ENCODE data around the gene EEFSEC. TPM values are rescaled to one million over a fixed set of nuclear protein-coding genes. Genes with fewer than 3 reads are reported as not detected.

Gene EEFSEC
- total RNA-seq, 1 donor = 3.0 TPM

DNA sequence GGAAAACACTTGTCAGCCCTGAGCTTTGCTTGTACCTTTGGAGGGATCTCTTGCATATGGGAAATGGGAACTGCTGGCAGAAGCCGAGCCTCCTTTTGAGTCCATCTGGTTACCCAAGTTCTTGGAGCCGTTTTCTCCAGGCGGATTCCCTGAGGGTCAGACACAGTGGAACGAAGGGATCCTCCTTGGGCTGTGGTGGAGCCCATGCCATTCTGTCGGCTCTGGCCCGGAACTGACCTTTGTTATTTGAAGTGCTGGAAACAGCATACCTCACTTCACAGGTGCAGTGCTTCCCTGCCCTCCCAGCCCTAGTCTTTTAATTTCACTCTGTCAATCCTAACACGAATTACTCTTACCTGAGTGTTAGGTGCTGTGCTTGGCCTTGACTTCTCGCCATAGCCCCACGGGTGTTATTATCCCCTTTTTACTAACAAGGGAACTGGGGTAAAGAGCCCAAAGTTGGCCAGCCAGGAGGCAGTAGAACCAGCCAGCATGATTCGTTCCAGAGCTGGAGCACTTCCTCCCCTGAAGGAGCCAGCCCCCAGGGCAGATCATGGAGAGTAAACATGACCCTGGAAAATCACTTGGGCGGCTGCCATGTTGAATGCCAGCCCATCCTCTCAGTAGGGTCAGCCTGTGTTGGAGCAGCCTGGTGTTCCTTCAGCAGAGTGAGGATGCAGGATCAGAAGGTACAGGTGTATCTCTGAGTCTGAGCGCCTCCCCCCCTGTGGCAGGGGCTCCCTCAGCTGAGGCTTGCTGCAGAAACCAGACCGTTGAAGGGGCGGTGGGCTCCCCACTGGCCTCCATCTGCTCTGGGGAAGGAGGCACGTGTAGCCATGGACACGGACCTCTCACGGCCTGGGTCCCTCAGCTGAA, 170.2 kb downstream of the EEFSEC start:
- TF ChIP-seq, protein P1, sequence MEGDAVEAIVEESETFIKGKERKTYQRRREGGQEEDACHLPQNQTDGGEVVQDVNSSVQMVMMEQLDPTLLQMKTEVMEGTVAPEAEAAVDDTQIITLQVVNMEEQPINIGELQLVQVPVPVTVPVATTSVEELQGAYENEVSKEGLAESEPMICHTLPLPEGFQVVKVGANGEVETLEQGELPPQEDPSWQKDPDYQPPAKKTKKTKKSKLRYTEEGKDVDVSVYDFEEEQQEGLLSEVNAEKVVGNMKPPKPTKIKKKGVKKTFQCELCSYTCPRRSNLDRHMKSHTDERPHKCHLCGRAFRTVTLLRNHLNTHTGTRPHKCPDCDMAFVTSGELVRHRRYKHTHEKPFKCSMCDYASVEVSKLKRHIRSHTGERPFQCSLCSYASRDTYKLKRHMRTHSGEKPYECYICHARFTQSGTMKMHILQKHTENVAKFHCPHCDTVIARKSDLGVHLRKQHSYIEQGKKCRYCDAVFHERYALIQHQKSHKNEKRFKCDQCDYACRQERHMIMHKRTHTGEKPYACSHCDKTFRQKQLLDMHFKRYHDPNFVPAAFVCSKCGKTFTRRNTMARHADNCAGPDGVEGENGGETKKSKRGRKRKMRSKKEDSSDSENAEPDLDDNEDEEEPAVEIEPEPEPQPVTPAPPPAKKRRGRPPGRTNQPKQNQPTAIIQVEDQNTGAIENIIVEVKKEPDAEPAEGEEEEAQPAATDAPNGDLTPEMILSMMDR (IDR thresholded peaks at IDR 0.05; ENCODE audit: insufficient read depth, low read depth, low read length) = no peak
- no peak overlapping the region for H3K4me3 ChIP-seq (ENCODE audit: low read depth, low read length)
- DNase-seq (ENCODE audit: low read depth) = no peak

DNA sequence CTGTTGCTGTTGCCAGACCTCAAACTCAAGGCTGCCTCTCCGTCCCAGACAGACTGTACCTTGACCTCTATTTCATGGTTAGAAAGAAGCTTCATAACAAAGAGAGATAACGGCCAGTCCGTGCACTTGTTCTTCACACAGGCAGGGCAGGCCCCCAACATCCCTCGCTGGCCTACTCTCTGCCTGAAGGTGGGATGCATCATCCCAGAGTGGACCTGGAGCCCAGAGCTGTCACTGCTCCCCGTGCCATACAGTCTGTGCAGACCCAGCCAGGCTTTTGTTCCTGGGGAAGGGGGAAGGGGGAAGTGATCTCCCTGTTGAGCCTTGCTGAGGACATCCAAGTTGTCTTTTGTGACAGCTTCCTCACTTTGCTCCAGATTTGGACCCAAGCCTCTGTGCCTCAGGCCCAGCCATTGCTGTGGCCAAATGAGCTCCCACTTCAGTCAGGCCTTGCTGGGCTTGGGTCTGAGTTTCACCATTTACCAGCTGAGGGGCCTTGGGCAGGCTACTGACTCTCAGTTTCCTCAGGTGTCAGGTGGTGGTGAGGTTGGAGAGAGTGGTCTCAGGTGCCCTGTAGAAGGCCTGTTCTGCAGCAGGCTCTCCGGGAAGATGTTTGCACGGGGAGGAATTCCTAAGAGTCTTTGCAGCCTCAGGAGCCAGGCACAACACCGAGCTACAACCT, 171.8 kb downstream of the EEFSEC start:
- no peak for DNase-seq (ENCODE audit: low read depth)
- H3K4me3 ChIP-seq (ENCODE audit: low read depth, low read length) = no peak overlapping the region
- TF ChIP-seq, protein P1 (IDR thresholded peaks at IDR 0.05; ENCODE audit: insufficient read depth, low read depth, low read length) = no peak

DNA sequence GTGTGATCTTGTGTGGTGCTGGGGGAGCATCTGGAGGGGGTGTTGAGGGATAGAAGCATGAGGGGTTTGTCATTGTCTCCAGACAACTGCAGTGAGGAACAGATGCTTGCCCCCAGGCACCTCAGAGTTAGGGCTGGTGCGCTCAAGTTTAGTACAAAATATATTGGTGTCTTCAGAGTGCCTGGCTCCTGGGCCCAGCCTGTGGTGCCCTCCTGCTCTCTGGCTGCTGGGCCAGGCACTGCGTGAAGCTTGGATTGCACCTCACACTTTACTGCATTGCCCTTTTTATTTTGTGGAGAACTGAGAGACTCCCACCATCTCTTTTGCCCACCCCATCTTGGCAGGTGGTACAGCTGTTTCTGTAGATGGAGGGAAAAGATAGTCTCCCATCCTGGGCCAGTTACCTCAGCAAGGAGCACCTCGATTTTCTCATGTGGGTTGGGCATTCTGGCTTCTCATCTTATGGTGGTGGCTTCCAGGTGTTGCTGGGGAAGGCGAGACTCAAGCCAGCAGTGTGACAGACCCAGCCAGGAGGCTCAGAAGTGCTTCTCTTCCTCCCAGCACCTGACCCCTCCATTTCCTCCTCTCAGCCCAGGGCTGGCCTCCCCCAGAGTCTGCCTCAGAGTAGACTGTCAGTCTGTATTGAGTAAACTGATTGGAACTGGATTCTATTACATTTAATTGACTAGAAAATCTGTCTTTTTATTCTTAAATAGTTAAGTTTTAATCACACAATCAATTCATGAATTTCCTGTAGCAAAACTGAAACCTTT, 173.0 kb downstream of the EEFSEC start:
- H3K4me3 ChIP-seq (ENCODE audit: low read depth, low read length) = no peak overlapping the region
- TF ChIP-seq, protein P1 (IDR thresholded peaks at IDR 0.05; ENCODE audit: insufficient read depth, low read depth, low read length) = no peak
- no peak for DNase-seq (ENCODE audit: low read depth)

DNA sequence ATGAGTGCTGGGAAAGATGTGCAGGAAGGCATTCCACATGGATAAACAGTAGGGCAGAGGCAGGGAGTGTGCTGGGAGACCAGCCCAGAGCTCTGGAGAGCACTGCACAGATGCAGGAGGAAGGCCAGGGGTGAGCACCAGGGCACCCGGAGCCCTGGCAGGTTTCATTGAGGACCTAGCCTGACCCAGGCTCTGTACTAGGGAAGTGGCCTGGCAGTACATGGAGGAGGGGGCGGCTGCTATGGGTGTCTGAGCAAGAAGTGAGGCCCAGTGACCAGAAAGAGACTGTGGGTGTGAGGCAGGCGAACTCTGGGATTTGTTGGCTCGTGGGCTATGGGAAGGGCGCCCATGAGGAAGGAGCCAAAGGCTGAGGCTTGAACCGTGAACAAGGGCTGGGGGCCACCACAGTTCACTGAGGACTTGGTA, 174.3 kb downstream of the EEFSEC start:
- TF ChIP-seq, protein P1 (IDR thresholded peaks at IDR 0.05; ENCODE audit: insufficient read depth, low read depth, low read length) = no peak

DNA sequence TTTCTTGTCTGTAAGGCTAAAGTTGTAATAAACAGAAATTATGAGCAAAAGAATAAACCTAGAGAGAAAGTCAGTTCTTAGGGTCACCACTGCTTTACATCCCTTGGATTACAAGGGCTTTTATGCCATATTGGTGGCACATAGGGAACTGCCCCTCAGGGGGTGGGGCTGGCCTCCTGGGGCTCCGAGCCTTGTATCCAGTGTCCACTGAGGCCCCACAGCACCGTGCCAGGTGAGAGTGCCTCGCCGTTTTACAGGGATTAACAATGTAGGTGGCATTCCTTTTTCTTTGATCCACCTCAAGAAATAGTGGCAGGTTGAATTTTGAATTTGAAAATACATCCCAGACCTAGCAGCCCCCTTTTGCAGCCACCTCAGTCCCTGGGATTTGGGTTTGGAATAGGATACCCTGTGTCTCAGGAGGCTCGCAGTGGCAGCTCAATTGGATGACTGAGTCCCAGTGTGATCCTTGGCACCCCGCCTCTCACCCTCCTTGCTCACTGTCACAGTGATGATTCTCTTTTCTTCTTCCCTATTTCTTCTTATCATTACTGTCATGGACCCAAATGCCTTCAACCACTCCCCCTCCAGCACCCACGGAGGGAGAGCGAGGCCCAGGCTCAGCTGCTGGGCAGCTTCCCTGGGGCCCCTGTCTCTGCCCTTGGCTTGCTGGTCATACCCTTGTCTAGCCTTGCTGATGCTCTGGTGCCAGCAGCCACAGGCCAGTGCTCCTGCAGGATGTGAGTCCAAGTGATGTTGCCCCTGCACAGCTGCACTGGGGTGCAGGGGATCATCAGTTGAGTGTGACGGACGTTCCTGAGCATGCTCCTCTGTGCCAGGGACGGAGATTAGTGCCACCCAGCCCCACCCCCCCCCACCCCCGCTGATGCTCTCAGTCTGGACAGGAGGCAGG, 175.5 kb downstream of the EEFSEC start:
- TF ChIP-seq, protein P1 (IDR thresholded peaks at IDR 0.05; ENCODE audit: insufficient read depth, low read depth, low read length) = no peak
- H3K4me3 ChIP-seq (ENCODE audit: low read depth, low read length) = no peak overlapping the region
- no peak for DNase-seq (ENCODE audit: low read depth)

More for the DNA sequence above, 174.3 kb downstream of the EEFSEC start:
- H3K4me3 ChIP-seq (ENCODE audit: low read depth, low read length) = no peak overlapping the region
- DNase-seq (ENCODE audit: low read depth) = no peak

Data from fibroblast of villous mesenchyme (primary cell).